ENCODE results near the gene FLT4. TPM values are rescaled to one million over a fixed set of nuclear protein-coding genes. Genes with fewer than 3 reads are reported as not detected.

FLT4 gene
- total and polyA plus RNA-seq, 4 donors = 2.0 to 19.9 (median 7.6) TPM

- 85% methylated on average over 8 of the region's 8 CpGs for WGBS
- Histone ChIP-seq H3K27me3 (ENCODE audit: control insufficient read depth in 4 of 4, insufficient read depth in 4 of 4, low read length in 3 of 4) (no peaks in the 10 kb centered on the region), H3K36me3 (ENCODE audit: control insufficient read depth in 4 of 4, insufficient read depth in 3 of 4, low read depth in 1 of 4, low read length in 3 of 4) (no peaks in the 10 kb centered on the region), H3K9me3 (ENCODE audit: control insufficient read depth in 4 of 4, low read length in 3 of 4) (no peaks in the 10 kb centered on the region), H3K9ac (ENCODE audit: low read depth in 1 of 2, low read length in 2 of 2) (no peak overlapping the region), H3K4me1 (ENCODE audit: control insufficient read depth in 4 of 4, insufficient read depth in 4 of 4, low read length in 3 of 4) (peaks cover 0 to 2% (median 0%) of the 10 kb centered on the region in 4 donors), H3K4me3 (ENCODE audit: low read depth in 1 of 3, low read length in 3 of 3) (no peak overlapping the region), H3K27ac (ENCODE audit: low read depth in 1 of 2, low read length in 2 of 2) (no peak overlapping the region)
- no peak for DNase-seq (ENCODE audit: low spot score)
- TF ChIP-seq FOXA2 (IDR thresholded peaks at IDR 0.05) = no peak
- TF ChIP-seq HNF4G (IDR thresholded peaks at IDR 0.05) = no peak
- TF ChIP-seq, protein P1, sequence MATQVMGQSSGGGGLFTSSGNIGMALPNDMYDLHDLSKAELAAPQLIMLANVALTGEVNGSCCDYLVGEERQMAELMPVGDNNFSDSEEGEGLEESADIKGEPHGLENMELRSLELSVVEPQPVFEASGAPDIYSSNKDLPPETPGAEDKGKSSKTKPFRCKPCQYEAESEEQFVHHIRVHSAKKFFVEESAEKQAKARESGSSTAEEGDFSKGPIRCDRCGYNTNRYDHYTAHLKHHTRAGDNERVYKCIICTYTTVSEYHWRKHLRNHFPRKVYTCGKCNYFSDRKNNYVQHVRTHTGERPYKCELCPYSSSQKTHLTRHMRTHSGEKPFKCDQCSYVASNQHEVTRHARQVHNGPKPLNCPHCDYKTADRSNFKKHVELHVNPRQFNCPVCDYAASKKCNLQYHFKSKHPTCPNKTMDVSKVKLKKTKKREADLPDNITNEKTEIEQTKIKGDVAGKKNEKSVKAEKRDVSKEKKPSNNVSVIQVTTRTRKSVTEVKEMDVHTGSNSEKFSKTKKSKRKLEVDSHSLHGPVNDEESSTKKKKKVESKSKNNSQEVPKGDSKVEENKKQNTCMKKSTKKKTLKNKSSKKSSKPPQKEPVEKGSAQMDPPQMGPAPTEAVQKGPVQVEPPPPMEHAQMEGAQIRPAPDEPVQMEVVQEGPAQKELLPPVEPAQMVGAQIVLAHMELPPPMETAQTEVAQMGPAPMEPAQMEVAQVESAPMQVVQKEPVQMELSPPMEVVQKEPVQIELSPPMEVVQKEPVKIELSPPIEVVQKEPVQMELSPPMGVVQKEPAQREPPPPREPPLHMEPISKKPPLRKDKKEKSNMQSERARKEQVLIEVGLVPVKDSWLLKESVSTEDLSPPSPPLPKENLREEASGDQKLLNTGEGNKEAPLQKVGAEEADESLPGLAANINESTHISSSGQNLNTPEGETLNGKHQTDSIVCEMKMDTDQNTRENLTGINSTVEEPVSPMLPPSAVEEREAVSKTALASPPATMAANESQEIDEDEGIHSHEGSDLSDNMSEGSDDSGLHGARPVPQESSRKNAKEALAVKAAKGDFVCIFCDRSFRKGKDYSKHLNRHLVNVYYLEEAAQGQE (IDR thresholded peaks at IDR 0.05) = no peak
- TF ChIP-seq HNF4A (conservative IDR thresholded peaks at IDR 0.05) = no peak
- no peak for TF ChIP-seq JUND (IDR thresholded peaks at IDR 0.05)
- no peak for TF ChIP-seq RXRA (IDR thresholded peaks at IDR 0.05)
Observed at GRCh38 chr5:180636016-180636402, 13.4 kb downstream of the FLT4 start.

DNA sequence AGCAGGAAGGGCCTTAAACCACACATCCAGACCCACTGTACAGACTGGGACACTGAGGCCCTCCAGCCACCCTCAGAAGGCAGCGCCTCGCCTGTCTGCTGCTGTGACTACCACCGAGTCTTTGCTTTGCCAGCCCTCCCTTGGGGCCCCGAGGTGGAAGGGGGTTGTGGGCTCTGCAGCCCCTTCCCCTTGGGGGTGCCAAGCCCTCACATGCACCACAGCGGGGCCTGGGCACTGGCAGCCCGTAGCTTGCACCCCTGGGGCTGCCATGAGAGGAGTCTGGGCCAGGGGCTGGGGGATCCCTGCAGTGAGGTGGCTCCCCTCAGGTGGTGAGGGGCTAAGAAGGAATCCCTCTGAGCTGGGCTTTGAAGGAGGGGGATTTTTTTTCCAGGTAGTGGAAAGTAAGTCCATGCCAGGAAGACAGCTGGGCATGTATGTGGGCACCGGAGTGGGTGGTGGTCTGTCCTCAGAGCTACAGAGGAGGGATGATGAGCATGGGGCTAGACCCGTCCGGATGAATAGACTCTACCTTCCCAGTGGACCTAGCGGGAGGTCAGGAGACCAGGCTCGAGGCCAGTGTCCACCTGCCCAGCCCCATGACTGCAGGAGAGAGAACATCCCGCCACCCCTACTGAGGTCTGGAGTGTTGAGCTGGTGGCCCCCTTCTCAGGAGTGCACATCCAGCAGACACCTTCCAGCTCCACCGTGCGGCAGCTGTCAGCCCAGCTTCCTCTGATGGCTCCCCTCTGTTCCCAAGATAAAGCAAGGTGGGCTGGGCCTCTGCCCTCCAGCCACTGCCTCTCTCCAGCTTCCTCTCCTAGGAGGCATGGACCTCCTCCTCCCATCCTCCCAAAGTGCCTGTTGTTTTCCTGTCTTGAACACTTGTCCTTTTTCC, 15.9 kb downstream of the FLT4 start:
- Histone ChIP-seq H3K4me1 (ENCODE audit: control insufficient read depth in 4 of 4, insufficient read depth in 4 of 4, low read length in 3 of 4) (no peaks in the 10 kb centered on the region), H3K9ac (ENCODE audit: low read depth in 1 of 2, low read length in 2 of 2) (no peak overlapping the region), H3K27ac (ENCODE audit: low read depth in 1 of 2, low read length in 2 of 2) (no peak overlapping the region), H3K4me3 (ENCODE audit: low read depth in 1 of 3, low read length in 3 of 3) (no peak overlapping the region), H3K36me3 (ENCODE audit: control insufficient read depth in 4 of 4, insufficient read depth in 3 of 4, low read depth in 1 of 4, low read length in 3 of 4) (no peaks in the 10 kb centered on the region), H3K9me3 (ENCODE audit: control insufficient read depth in 4 of 4, low read length in 3 of 4) (no peaks in the 10 kb centered on the region), H3K27me3 (ENCODE audit: control insufficient read depth in 4 of 4, insufficient read depth in 4 of 4, low read length in 3 of 4) (no peaks in the 10 kb centered on the region)
- no peak for DNase-seq (ENCODE audit: low spot score)
- WGBS = 75% methylated on average over 14 of the region's 14 CpGs
- no peak for TF ChIP-seq YY1 (IDR thresholded peaks at IDR 0.05)
- no peak for TF ChIP-seq EGR1 (IDR thresholded peaks at IDR 0.05; ENCODE audit: low read depth in 2 of 2)
- no peak for TF ChIP-seq GABPA (IDR thresholded peaks at IDR 0.05 in 1 of 2, conservative IDR thresholded peaks at IDR 0.05 in 1 of 2)
- no peak for TF ChIP-seq FOXA1 (IDR thresholded peaks at IDR 0.05)
- TF ChIP-seq, protein P1 (IDR thresholded peaks at IDR 0.05) = no peak
- TF ChIP-seq, protein P2, sequence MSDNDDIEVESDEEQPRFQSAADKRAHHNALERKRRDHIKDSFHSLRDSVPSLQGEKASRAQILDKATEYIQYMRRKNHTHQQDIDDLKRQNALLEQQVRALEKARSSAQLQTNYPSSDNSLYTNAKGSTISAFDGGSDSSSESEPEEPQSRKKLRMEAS (IDR thresholded peaks at IDR 0.05) = no peak
- no peak for TF ChIP-seq FOXA2 (IDR thresholded peaks at IDR 0.05)
- no peak for TF ChIP-seq RXRA (IDR thresholded peaks at IDR 0.05)
- no peak for TF ChIP-seq RAD21 (IDR thresholded peaks at IDR 0.05)
- no peak for TF ChIP-seq ZBTB33 (IDR thresholded peaks at IDR 0.05)
- no peak for TF ChIP-seq CTCF (IDR thresholded peaks at IDR 0.05; ENCODE audit: low read depth, low read length, missing input control)
- no peak for TF ChIP-seq NR2F2 (IDR thresholded peaks at IDR 0.05)
- TF ChIP-seq ATF3 (IDR thresholded peaks at IDR 0.05) = no peak

All from liver (tissue), 9 donors.